Measurements from ENCODE around the gene POLR1F. TPM values are rescaled to one million over a fixed set of nuclear protein-coding genes. Genes with fewer than 3 reads are reported as not detected.

POLR1F gene
- total and polyA plus RNA-seq, 2 experiments from 2014 or later, result 35.2 to 99.9 TPM

GRCh38 chr7:19696926-19697325 lies 11.9 kb downstream of the POLR1F start (continued):
- TF ChIP-seq ZNF462 (CRISPR knock-in tag; IDR thresholded peaks at IDR 0.05), result no peak
- no peak for TF ChIP-seq ZNF114 (CRISPR knock-in tag; IDR thresholded peaks at IDR 0.05)
- TF ChIP-seq POLR2AphosphoS5 (IDR thresholded peaks at IDR 0.05; ENCODE audit: low read depth), result no peak
- TF ChIP-seq JUNB (IDR thresholded peaks at IDR 0.05; ENCODE audit: unreplicated experiment), result no peak

- DNase-seq (ENCODE audit: low spot score), result no peak
- Mint-ChIP-seq H3K4me1 (peaks cover 4% of the 10 kb centered on the region), H3K27me3 (ENCODE audit: insufficient read depth, low read depth, poor library complexity) (no peaks in the 10 kb centered on the region), H3K27ac (no peak overlapping the region), H3K36me3 (ENCODE audit: low read depth) (peaks cover 6% of the 10 kb centered on the region), H3K4me3 (no peak overlapping the region), H3K9me3 (peaks cover 18% of the 10 kb centered on the region)
- Histone ChIP-seq H4K20me1 (replicated peaks; ENCODE audit: insufficient read depth) (no peaks in the 10 kb centered on the region), H3K27me3 (ENCODE audit: insufficient read depth) (no peaks in the 10 kb centered on the region), H2AFZ (no peak overlapping the region), H3F3A (replicated peaks; ENCODE audit: low read depth) (no peaks in the 10 kb centered on the region), H3K27ac (ENCODE audit: low read depth) (no peak overlapping the region), H3K4me1 (ENCODE audit: insufficient read depth) (peaks cover 13% of the 10 kb centered on the region; the same call in 1 of the 2 replicates), H3K4me2 (no peak overlapping the region), H3K4me3 (no peak overlapping the region), H3K79me2 (replicated peaks; ENCODE audit: insufficient read depth) (no peaks in the 10 kb centered on the region), H3K36me3 (ENCODE audit: insufficient read depth) (0 out of 2 replicates have a peak, but pooled peaks cover 7% of the 10 kb centered on the region), H3K9me2 (ENCODE audit: insufficient read depth) (peaks cover 5% of the 10 kb centered on the region; the same call in 1 of the 2 replicates)
- ATAC-seq, result no peak
- no peak for TF ChIP-seq EZH2phosphoT487 (IDR thresholded peaks at IDR 0.05; ENCODE audit: unreplicated experiment)
- TF ChIP-seq ZNF462 (CRISPR knock-in tag; IDR thresholded peaks at IDR 0.05), result no peak
- TF ChIP-seq CTCF (conservative IDR thresholded peaks at IDR 0.05; ENCODE audit: low read depth in 2 of 2), result no peak
- no peak for TF ChIP-seq CREB1 (CRISPR knock-in tag; IDR thresholded peaks at IDR 0.05; ENCODE audit: low read depth)
These were observed 16.6 kb downstream of the POLR1F start for GRCh38 chr7:19692111-19692828.
